WTC11 (cell line): ENCODE results near the gene BCS1L.

ENCODE experiments used
- CTCF ChIP-seq: fragments of 200-600 bp; IDR thresholded peaks from 2 replicates; pipeline ENCODE4 v1.8.0; 2022; ENCODE audit warnings: antibody characterized with exemption
- FOXJ3 ChIP-seq: sonication (generic); formaldehyde crosslinking; IDR thresholded peaks from 2 replicates; pipeline ENCODE4 v1.9.0; 2021; ENCODE audit warnings: missing genetic modification reagents, mild to moderate bottlenecking, borderline replicate concordance
- JUN ChIP-seq: sonication (generic); formaldehyde crosslinking; IDR thresholded peaks from 2 replicates; pipeline ENCODE4 v1.8.0; 2023; ENCODE audit warnings: mild to moderate bottlenecking, missing genetic modification reagents
- MAX ChIP-seq: sonication (generic); formaldehyde crosslinking; IDR thresholded peaks from 2 replicates; pipeline ENCODE4 v1.8.0; 2022; ENCODE audit warnings: mild to moderate bottlenecking, missing genetic modification reagents
- NFE2L1 ChIP-seq: sonication (generic); formaldehyde crosslinking; IDR thresholded peaks from 2 replicates; pipeline ENCODE4 v1.8.1; 2023; ENCODE audit warnings: missing genetic modification reagents
- SP1 ChIP-seq: sonication (generic); formaldehyde crosslinking; conservative IDR thresholded peaks from 2 replicates; pipeline ENCODE4 v1.8.1; 2022; ENCODE audit warnings: missing genetic modification reagents
- ZNF396 ChIP-seq: fragments of 250-450 bp; sonication (Bioruptor Pico); IDR thresholded peaks from 2 replicates; pipeline ENCODE4 v1.8.0; 2021; ENCODE audit warnings: mild to moderate bottlenecking, moderate library complexity, borderline replicate concordance

GRCh38 chr2:218663901-218664300 lies 4.4 kb downstream of the BCS1L start:
- TF ChIP-seq NFE2L1 (CRISPR knock-in tag) = no peak
- no peak for TF ChIP-seq CTCF
- no peak for TF ChIP-seq JUN (CRISPR knock-in tag)
- no peak for TF ChIP-seq FOXJ3
- no peak for TF ChIP-seq MAX (CRISPR knock-in tag)
- TF ChIP-seq ZNF396 = no peak
- TF ChIP-seq SP1 (CRISPR knock-in tag) = no peak
